Prostate gland (tissue), 2 donors: ENCODE results near the gene TNPO3.

Source experiments
- CTCF ChIP-seq, 4 experiments: fragments of 200-600 bp in 2 of 4; fragments of 450-650 bp in 2 of 4; sonication (generic) in 2 of 4; IDR thresholded peaks; 1 replicate in 3 of 4; 2 replicates in 1 of 4; pipeline ENCODE4 v1.5.1; 2016 to 2019; ENCODE audit warnings: antibody characterized with exemption in 4 of 4, mild to moderate bottlenecking in 2 of 4, moderate library complexity in 2 of 4
- POLR2A ChIP-seq: fragments of 450-650 bp; IDR thresholded peaks from one replicate; pipeline ENCODE4 v1.6.1; 2016; ENCODE audit warnings: antibody characterized with exemption, mild to moderate bottlenecking
- POLR2AphosphoS5 ChIP-seq: sonication (generic); formaldehyde crosslinking; IDR thresholded peaks from one replicate; pipeline ENCODE4 v1.6.1; 2017; ENCODE audit warnings: antibody characterized with exemption

- TF ChIP-seq POLR2A (no peak), CTCF (IDR thresholded peaks at IDR 0.05) (no peak), POLR2AphosphoS5 (peak; percentile 48)
Measured at GRCh38 chr7:128997181-128997580, 57.7 kb downstream of the TNPO3 start.
